ENCODE results near the gene PRRG4. TPM values are rescaled to one million over a fixed set of nuclear protein-coding genes. Genes with fewer than 3 reads are reported as not detected.

PRRG4 gene
- total RNA-seq, 1 experiment from 2014 or later, result 1.2 TPM

- no peak overlapping the region for H2AFZ ChIP-seq (ENCODE audit: low read length)
- no peak overlapping the region for H4K91ac ChIP-seq (ENCODE audit: insufficient read length, low read depth, low read length)
- H2BK20ac ChIP-seq (ENCODE audit: low read depth, low read length, poor library complexity, severe bottlenecking), result no peak overlapping the region
- no peak overlapping the region for H2AK5ac ChIP-seq (ENCODE audit: insufficient read length, low read length)
- H3K27me3 ChIP-seq (ENCODE audit: insufficient read depth, low read length), result no peaks in the 10 kb centered on the region
- peaks cover 33 to 34% of the 10 kb centered on the region in 2 experiments for H3K4me1 Mint-ChIP-seq
- no CpG with 5 or more reads among the region's 10 CpGs for WGBS (ENCODE audit: extremely low coverage, insufficient read length, low lambda C conversion rate)
- no peak for TF ChIP-seq CTCF (conservative IDR thresholded peaks at IDR 0.05)
- peak overlapping the region; percentile 74 to 93 for H3K4me3 Mint-ChIP-seq
- H4K20me1 ChIP-seq (ENCODE audit: control insufficient read depth, insufficient read depth, insufficient read length), result no peaks in the 10 kb centered on the region
- peaks cover 21 to 43% (median 33%) of the 10 kb centered on the region in 3 experiments for H3K36me3 Mint-ChIP-seq (ENCODE audit: insufficient read depth in 1 of 3, low read depth in 3 of 3)
- H2BK120ac ChIP-seq (ENCODE audit: low read depth, low read length, poor library complexity, severe bottlenecking), result no peak overlapping the region
- no peaks in the 10 kb centered on the region for H3K9me3 ChIP-seq (ENCODE audit: control insufficient read depth, low read depth, low read length)
- no peak overlapping the region; the same call in 1 of the 2 replicates for H3K4ac ChIP-seq (ENCODE audit: low read depth, low read length)
- no peak for DNase-seq
- H3K27me3 Mint-ChIP-seq (ENCODE audit: low read depth), result no peaks in the 10 kb centered on the region
- peak overlapping the region; percentile 85 for H3K9ac ChIP-seq (ENCODE audit: extremely low read depth, insufficient read length, low read length)
- no peak overlapping the region for H2BK12ac ChIP-seq (ENCODE audit: insufficient read length, low read depth, low read length)
- peaks cover 21 to 23% of the 10 kb centered on the region in 2 experiments for H3K9me3 Mint-ChIP-seq
- peaks cover 30% of the 10 kb centered on the region for H3K79me2 ChIP-seq (ENCODE audit: insufficient read depth, low read length)
- H2BK15ac ChIP-seq (ENCODE audit: low read depth, low read length), result no peak overlapping the region
- H3K23ac ChIP-seq (ENCODE audit: insufficient read length, low read depth, low read length), result no peak overlapping the region
- peaks cover 4% of the 10 kb centered on the region for H3K23me2 ChIP-seq (ENCODE audit: insufficient read length, low read depth, low read length, poor library complexity, severe bottlenecking)
- peak overlapping the region; percentile 70; the same call in 1 of the 2 replicates for H3K14ac ChIP-seq (ENCODE audit: insufficient read depth, low read length)
- H3K27ac ChIP-seq (ENCODE audit: insufficient read length, low read depth, low read length), result peak overlapping the region; percentile 76
- no peaks in the 10 kb centered on the region for H3K79me1 ChIP-seq (ENCODE audit: insufficient read depth, low read depth, low read length, poor library complexity, severe bottlenecking)
- H3K56ac ChIP-seq (ENCODE audit: insufficient read length, low read depth, low read length), result no peak overlapping the region
- H3T11ph ChIP-seq (ENCODE audit: low read length), result no peak overlapping the region
- H3K18ac ChIP-seq (ENCODE audit: insufficient read length, low read depth, low read length), result peak overlapping the region; percentile 52
- peak overlapping the region; percentile 79 for H3K4me2 ChIP-seq (ENCODE audit: insufficient read depth, insufficient read length, low read length)
- no peak overlapping the region for H2BK5ac ChIP-seq (ENCODE audit: insufficient read length, low read length)
- H3K27ac Mint-ChIP-seq, result peak overlapping the region; percentile 55 to 100 (median 100)
- no peaks in the 10 kb centered on the region; the same call in 1 of the 2 replicates for H3K4me1 ChIP-seq (ENCODE audit: insufficient read depth, low read length)
- H4K8ac ChIP-seq (replicated peaks; ENCODE audit: insufficient read length, low read depth, low read length), result no peak overlapping the region
- H4K5ac ChIP-seq (ENCODE audit: insufficient read length, low read depth, low read length), result no peak overlapping the region
These were observed 62.1 kb downstream of the PRRG4 start for GRCh38 chr11:32891657-32892354.

Data from H9 (cell line).